ENCODE data around the gene SNHG17.
"Not testable (repeated sequence)": the region's sequence is repeated elsewhere in the genome, so short reads cannot be mapped to it uniquely, and the experiment has no call there.

Gene SNHG17

GRCh38 chr20:38386851-38387250, 48.3 kb downstream of the SNHG17 start:
- Histone ChIP-seq H3K23ac (ENCODE audit: low read length) (no peak overlapping the region), H3K4me3 (ENCODE audit: low read depth, low read length) (no peak overlapping the region), H2AK5ac (ENCODE audit: low read length) (no peak overlapping the region), H3K27ac (ENCODE audit: low read depth, low read length) (no peak overlapping the region), H3K14ac (ENCODE audit: low read length) (no peak overlapping the region), H3K9me3 (ENCODE audit: insufficient read depth, low read depth, low read length) (no peaks in the 10 kb centered on the region), H3K27me3 (ENCODE audit: insufficient read depth, low read length) (no peaks in the 10 kb centered on the region), H3K4ac (ENCODE audit: low read depth, low read length) (no peak overlapping the region), H3K9ac (ENCODE audit: low read length) (no peak overlapping the region), H4K8ac (ENCODE audit: low read depth, low read length) (no peak overlapping the region), H3K79me2 (ENCODE audit: control insufficient read depth, insufficient read depth, low read length, poor library complexity) (no peaks in the 10 kb centered on the region), H3K18ac (ENCODE audit: low read length) (no peak overlapping the region), H2BK12ac (ENCODE audit: low read length) (no peak overlapping the region), H3K79me1 (ENCODE audit: low read length) (no peaks in the 10 kb centered on the region), H3K4me1 (ENCODE audit: control insufficient read depth in 1 of 2, insufficient read depth in 2 of 2, low read length in 2 of 2) (no peaks in the 10 kb centered on the region), H2BK120ac (ENCODE audit: insufficient read depth, low read length, poor library complexity) (no peak overlapping the region), H4K91ac (ENCODE audit: low read depth, low read length) (no peak overlapping the region), H4K12ac (ENCODE audit: low read depth, low read length) (no peak overlapping the region), H2BK5ac (ENCODE audit: low read depth, low read length, poor library complexity) (no peak overlapping the region), H2AFZ (ENCODE audit: insufficient read depth, low read length, poor library complexity) (no peak overlapping the region), H3K36me3 (ENCODE audit: control insufficient read depth in 1 of 2, insufficient read depth in 2 of 2, low read length in 2 of 2) (no peaks in the 10 kb centered on the region), H3K4me2 (ENCODE audit: low read length) (no peak overlapping the region)
- no peak for DNase-seq
- no CpG with 5 or more reads among the region's 2 CpGs for WGBS (ENCODE audit: extremely low coverage, insufficient coverage, insufficient read length)

DNA sequence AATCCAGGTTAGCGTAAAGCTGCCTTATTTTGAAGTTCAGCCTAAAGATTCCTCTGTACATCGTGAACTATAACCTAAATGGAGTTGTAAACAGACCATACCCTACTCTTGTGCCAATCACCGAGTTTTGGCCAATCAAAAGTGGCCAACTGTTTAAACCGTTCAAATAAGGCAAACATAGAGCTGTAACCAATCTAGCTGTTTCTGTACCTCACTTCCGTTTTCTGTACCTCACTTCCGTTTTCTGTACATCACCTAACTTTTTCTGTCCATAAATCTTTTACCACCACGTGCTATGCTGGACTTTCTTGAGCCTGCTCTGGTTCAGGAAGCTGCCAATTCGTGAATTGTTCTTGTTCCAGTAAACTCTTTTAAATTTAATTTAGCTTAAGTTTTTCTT, 49.1 kb downstream of the SNHG17 start:
- Histone ChIP-seq H3K23ac (ENCODE audit: low read length) (no peak overlapping the region), H3K18ac (ENCODE audit: low read length) (no peak overlapping the region), H3K9ac (ENCODE audit: low read length) (no peak overlapping the region), H3K9me3 (ENCODE audit: insufficient read depth, low read depth, low read length) (no peaks in the 10 kb centered on the region), H3K4me3 (ENCODE audit: low read depth, low read length) (no peak overlapping the region), H2AK5ac (ENCODE audit: low read length) (no peak overlapping the region), H4K91ac (ENCODE audit: low read depth, low read length) (no peak overlapping the region), H4K8ac (ENCODE audit: low read depth, low read length) (no peak overlapping the region), H3K4me1 (ENCODE audit: control insufficient read depth in 1 of 2, insufficient read depth in 2 of 2, low read length in 2 of 2) (no peaks in the 10 kb centered on the region), H3K27ac (ENCODE audit: low read depth, low read length) (no peak overlapping the region), H4K12ac (ENCODE audit: low read depth, low read length) (no peak overlapping the region), H3K4ac (ENCODE audit: low read depth, low read length) (no peak overlapping the region), H3K79me1 (ENCODE audit: low read length) (no peaks in the 10 kb centered on the region), H3K79me2 (ENCODE audit: control insufficient read depth, insufficient read depth, low read length, poor library complexity) (no peaks in the 10 kb centered on the region), H2BK5ac (ENCODE audit: low read depth, low read length, poor library complexity) (no peak overlapping the region), H3K4me2 (ENCODE audit: low read length) (no peak overlapping the region), H3K27me3 (ENCODE audit: insufficient read depth, low read length) (no peaks in the 10 kb centered on the region), H2BK12ac (ENCODE audit: low read length) (no peak overlapping the region), H3K14ac (ENCODE audit: low read length) (no peak overlapping the region), H2BK120ac (ENCODE audit: insufficient read depth, low read length, poor library complexity) (no peak overlapping the region), H3K36me3 (ENCODE audit: control insufficient read depth in 1 of 2, insufficient read depth in 2 of 2, low read length in 2 of 2) (no peaks in the 10 kb centered on the region), H2AFZ (ENCODE audit: insufficient read depth, low read length, poor library complexity) (no peak overlapping the region)
- WGBS (ENCODE audit: extremely low coverage, insufficient coverage, insufficient read length): no CpG with 5 or more reads among the region's 8 CpGs
- DNase-seq: no peak

- H3K79me1 ChIP-seq (ENCODE audit: low read length): no peaks in the 10 kb centered on the region
- H4K91ac ChIP-seq (ENCODE audit: low read depth, low read length): no peak overlapping the region
- no peak overlapping the region for H4K12ac ChIP-seq (ENCODE audit: low read depth, low read length)
- WGBS (ENCODE audit: extremely low coverage, insufficient coverage, insufficient read length): no CpG with 5 or more reads among the region's 4 CpGs
- H3K4me2 ChIP-seq (ENCODE audit: low read length): no peak overlapping the region
- H3K23ac ChIP-seq (ENCODE audit: low read length): no peak overlapping the region
- H2BK5ac ChIP-seq (ENCODE audit: low read depth, low read length, poor library complexity): no peak overlapping the region
- no peaks in the 10 kb centered on the region for H3K79me2 ChIP-seq (ENCODE audit: control insufficient read depth, insufficient read depth, low read length, poor library complexity)
- no peak overlapping the region for H2BK12ac ChIP-seq (ENCODE audit: low read length)
- H2AFZ ChIP-seq (ENCODE audit: insufficient read depth, low read length, poor library complexity): no peak overlapping the region
- H3K4me3 ChIP-seq (ENCODE audit: low read depth, low read length): no peak overlapping the region
- H3K14ac ChIP-seq (ENCODE audit: low read length): no peak overlapping the region
- no peaks in the 10 kb centered on the region for H3K4me1 ChIP-seq (ENCODE audit: control insufficient read depth in 1 of 2, insufficient read depth in 2 of 2, low read length in 2 of 2)
- no peak overlapping the region for H3K18ac ChIP-seq (ENCODE audit: low read length)
- no peak overlapping the region for H2AK5ac ChIP-seq (ENCODE audit: low read length)
- no peak overlapping the region for H3K9ac ChIP-seq (ENCODE audit: low read length)
- H3K27me3 ChIP-seq (ENCODE audit: insufficient read depth, low read length): no peaks in the 10 kb centered on the region
- H4K8ac ChIP-seq (ENCODE audit: low read depth, low read length): no peak overlapping the region
- H3K36me3 ChIP-seq (ENCODE audit: control insufficient read depth in 1 of 2, insufficient read depth in 2 of 2, low read length in 2 of 2): no peaks in the 10 kb centered on the region
- no peak overlapping the region for H2BK120ac ChIP-seq (ENCODE audit: insufficient read depth, low read length, poor library complexity)
- H3K27ac ChIP-seq (ENCODE audit: low read depth, low read length): no peak overlapping the region
- no peak for DNase-seq
- no peaks in the 10 kb centered on the region for H3K9me3 ChIP-seq (ENCODE audit: insufficient read depth, low read depth, low read length)
- H3K4ac ChIP-seq (ENCODE audit: low read depth, low read length): no peak overlapping the region
Observed at GRCh38 chr20:38383147-38383546, 52.0 kb downstream of the SNHG17 start.

DNA sequence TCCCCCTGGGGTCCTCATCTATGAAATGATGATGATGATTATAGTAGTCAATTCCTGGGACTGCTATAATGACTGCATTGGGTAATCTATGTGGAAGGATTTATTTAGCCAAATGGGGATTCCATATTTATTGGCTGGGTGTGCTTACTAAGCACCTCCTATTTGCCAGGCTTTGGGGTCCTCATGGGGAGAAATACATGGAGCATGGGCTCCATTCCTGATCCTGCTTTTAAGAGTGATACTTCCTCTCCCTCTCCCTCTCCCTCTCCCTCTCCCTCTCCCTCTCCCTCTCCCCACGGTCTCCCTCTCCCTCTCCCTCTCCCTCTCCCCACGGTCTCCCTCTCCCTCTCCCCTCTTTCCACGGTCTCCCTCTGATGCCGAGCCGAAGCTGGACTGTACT, 57.3 kb downstream of the SNHG17 start:
- H2BK12ac ChIP-seq (ENCODE audit: low read length); H2BK5ac ChIP-seq (ENCODE audit: low read depth, low read length, poor library complexity); H4K91ac ChIP-seq (ENCODE audit: low read depth, low read length); H3K4me3 ChIP-seq (ENCODE audit: low read depth, low read length); DNase-seq; H3K4me1 ChIP-seq (ENCODE audit: control insufficient read depth in 1 of 2, insufficient read depth in 2 of 2, low read length in 2 of 2); H3K23ac ChIP-seq (ENCODE audit: low read length); H3K79me1 ChIP-seq (ENCODE audit: low read length); H3K18ac ChIP-seq (ENCODE audit: low read length); H2BK120ac ChIP-seq (ENCODE audit: insufficient read depth, low read length, poor library complexity); H4K12ac ChIP-seq (ENCODE audit: low read depth, low read length); H3K9ac ChIP-seq (ENCODE audit: low read length); H3K79me2 ChIP-seq (ENCODE audit: control insufficient read depth, insufficient read depth, low read length, poor library complexity); H3K14ac ChIP-seq (ENCODE audit: low read length); H2AK5ac ChIP-seq (ENCODE audit: low read length); H4K8ac ChIP-seq (ENCODE audit: low read depth, low read length); H3K27me3 ChIP-seq (ENCODE audit: insufficient read depth, low read length); H3K36me3 ChIP-seq (ENCODE audit: control insufficient read depth in 1 of 2, insufficient read depth in 2 of 2, low read length in 2 of 2); H3K27ac ChIP-seq (ENCODE audit: low read depth, low read length); H3K9me3 ChIP-seq (ENCODE audit: insufficient read depth, low read depth, low read length); H3K4ac ChIP-seq (ENCODE audit: low read depth, low read length); H2AFZ ChIP-seq (ENCODE audit: insufficient read depth, low read length, poor library complexity); H3K4me2 ChIP-seq (ENCODE audit: low read length): not testable (repeated sequence)
- no CpG with 5 or more reads among the region's 5 CpGs for WGBS (ENCODE audit: extremely low coverage, insufficient coverage, insufficient read length)
